ENCODE results near the gene WDR33. TPM values are rescaled to one million over a fixed set of nuclear protein-coding genes. Genes with fewer than 3 reads are reported as not detected.

Gene WDR33
- 62.3 and 147 TPM in 2 replicates for total RNA-seq (2011; cell fraction: chromatin; rRNA removed; ENCODE audit: low replicate concordance)
- total RNA-seq (2011; cell fraction: nucleolus; rRNA removed), result 25.3 and 36.8 TPM in 2 replicates
- total RNA-seq (2011; cell fraction: nucleoplasm; rRNA removed), result 76.0 and 124 TPM in 2 replicates
- 24.2 and 29.2 TPM in 2 replicates for total RNA-seq (2014; rRNA removed)
- 39.5 and 46.3 TPM in 2 replicates for total RNA-seq (2014; rRNA removed; fragmentation: Illumina TruSeq; extraction: Trizol)
- 34.3 and 36.9 TPM in 2 replicates for total RNA-seq (2015; rRNA removed; fragmentation: Illumina TruSeq; extraction: Trizol)
- total RNA-seq (2021), result 57.4 and 57.8 TPM in 2 replicates
- 53.6 and 56.8 TPM in 2 replicates for polyA plus RNA-seq (2011; rRNA removed)
- 10.0 and 21.9 TPM in 2 replicates for polyA plus RNA-seq (2011; cell fraction: cytosol; rRNA removed)
- polyA plus RNA-seq (2011; cell fraction: nucleus; rRNA removed), result 34.4 and 43.5 TPM in 2 replicates
- 22.1 and 23.0 TPM in 2 replicates for polyA plus RNA-seq (2012)
- polyA plus RNA-seq (2014; fragmentation: Illumina TruSeq; extraction: Trizol), result 31.1 and 36.2 TPM in 2 replicates
- polyA plus RNA-seq (2014; fragmentation: Nextera tagmentation; extraction: Ambion mirVana), result 10 to 100 TPM; 38.4 to 43.5 TPM
- 25.0 and 26.7 TPM in 2 replicates for polyA plus RNA-seq (2014; rRNA removed)
- polyA minus RNA-seq (2011; rRNA and poly(A)+ RNA removed), result 107 and 120 TPM in 2 replicates
- polyA minus RNA-seq (2011; cell fraction: cytosol; rRNA and poly(A)+ RNA removed), result 27.3 and 32.9 TPM in 2 replicates
- polyA minus RNA-seq (2011; cell fraction: nucleus; rRNA and poly(A)+ RNA removed), result 45.1 and 81.6 TPM in 2 replicates
- percentile 88 among the genes with signal in this experiment for Bru-seq, nascent RNA
- percentile 92 among the genes with signal in this experiment for BruChase-seq, experiment 1, labeled RNA remaining after a 2-hour chase
- percentile 92 among the genes with signal in this experiment for BruChase-seq, experiment 2, labeled RNA remaining after a 6-hour chase
- long read RNA-seq, experiment 1, full-length matches to known transcripts, result 46 of 195 reads
- long read RNA-seq, experiment 1, partial matches to known transcripts, result 78 of 195 reads
- long read RNA-seq, experiment 1, other reads (novel, unspliced or antisense), result 71 of 195 reads
- long read RNA-seq, experiment 2, full-length matches to known transcripts, result 14 of 76 reads
- long read RNA-seq, experiment 2, partial matches to known transcripts, result 39 of 76 reads
- long read RNA-seq, experiment 2, other reads (novel, unspliced or antisense), result 23 of 76 reads
- long read RNA-seq, experiment 3, transcript WDR33-204 (6 exons, 3,104 nt), result major isoform, 22 of 83 reads
- long read RNA-seq, experiment 3, partial matches to known transcripts, result 49 of 83 reads
- long read RNA-seq, experiment 3, other reads (novel, unspliced or antisense), result 12 of 83 reads

DNA sequence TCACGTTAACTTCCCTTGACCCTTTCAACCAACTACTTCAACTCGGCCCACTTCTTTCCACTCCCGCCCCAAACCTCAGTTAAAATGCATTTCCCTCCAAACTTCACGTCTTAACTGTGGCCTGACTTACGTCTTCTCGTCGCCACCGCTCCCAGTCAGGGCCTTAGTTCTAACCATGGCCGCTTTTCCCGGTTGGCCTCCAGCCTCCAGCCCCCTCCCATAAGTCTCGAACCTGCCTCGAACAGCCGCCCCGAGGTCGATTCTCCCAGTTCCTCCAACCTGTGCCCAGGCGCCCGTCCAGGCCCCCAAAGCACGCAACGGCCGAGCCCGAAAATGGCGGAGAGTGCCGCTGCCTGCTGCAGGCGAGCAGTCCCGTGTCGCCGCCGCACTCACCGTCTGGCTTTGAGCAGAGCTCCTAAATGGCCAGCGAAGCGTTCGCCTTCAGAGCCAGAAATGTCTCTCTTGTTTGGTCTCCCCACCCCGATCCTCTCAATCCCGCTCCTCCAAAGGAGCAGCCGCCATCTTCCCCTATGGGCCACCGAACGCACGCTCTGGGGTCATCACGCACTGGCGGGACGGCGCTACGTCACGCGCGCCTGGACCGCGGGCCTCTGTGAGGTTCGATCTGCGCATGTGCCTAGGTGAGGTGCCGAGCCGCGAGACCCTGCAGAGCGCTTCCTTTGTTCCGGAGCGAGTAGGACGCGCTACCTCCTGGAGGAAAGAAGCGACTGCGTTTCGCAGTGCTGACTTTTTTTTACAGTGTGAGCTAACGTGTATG lies at the start of gene WDR33:
WDR33 (minus strand) TSS at position 553 of the 778 bp plus-strand sequence. CDS start 40,190 bp downstream, outside the sequence.
- POLR2A ChIA-PET, result interaction anchor here (0.6 to 2.3 kb wide), 12 partner anchors 10 to 571 kb away, joined by 3 to 5 read pairs (median 3); no protein-coding TSS in a partner anchor
- BruUV-seq (replicated peaks), result TSS peak; percentile 58
- TF ChIP-seq DPF2 (IDR thresholded peaks at IDR 0.05), result 0 out of 2 replicates have a peak, but pooled peaks have one; percentile 0
- TF ChIP-seq ZNF347 (CRISPR knock-in tag; IDR thresholded peaks at IDR 0.05; ENCODE audit: low read depth), result no peak
- TF ChIP-seq, protein P1, sequence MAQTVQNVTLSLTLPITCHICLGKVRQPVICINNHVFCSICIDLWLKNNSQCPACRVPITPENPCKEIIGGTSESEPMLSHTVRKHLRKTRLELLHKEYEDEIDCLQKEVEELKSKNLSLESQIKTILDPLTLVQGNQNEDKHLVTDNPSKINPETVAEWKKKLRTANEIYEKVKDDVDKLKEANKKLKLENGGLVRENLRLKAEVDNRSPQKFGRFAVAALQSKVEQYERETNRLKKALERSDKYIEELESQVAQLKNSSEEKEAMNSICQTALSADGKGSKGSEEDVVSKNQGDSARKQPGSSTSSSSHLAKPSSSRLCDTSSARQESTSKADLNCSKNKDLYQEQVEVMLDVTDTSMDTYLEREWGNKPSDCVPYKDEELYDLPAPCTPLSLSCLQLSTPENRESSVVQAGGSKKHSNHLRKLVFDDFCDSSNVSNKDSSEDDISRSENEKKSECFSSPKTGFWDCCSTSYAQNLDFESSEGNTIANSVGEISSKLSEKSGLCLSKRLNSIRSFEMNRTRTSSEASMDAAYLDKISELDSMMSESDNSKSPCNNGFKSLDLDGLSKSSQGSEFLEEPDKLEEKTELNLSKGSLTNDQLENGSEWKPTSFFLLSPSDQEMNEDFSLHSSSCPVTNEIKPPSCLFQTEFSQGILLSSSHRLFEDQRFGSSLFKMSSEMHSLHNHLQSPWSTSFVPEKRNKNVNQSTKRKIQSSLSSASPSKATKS (CRISPR knock-in tag; IDR thresholded peaks at IDR 0.05), result no peak
- TF ChIP-seq TEAD1 (CRISPR knock-in tag; IDR thresholded peaks at IDR 0.05), result peak in 1 of 2 experiments; percentile 81; a peak in 3 of 4 replicates
- TF ChIP-seq CCNT2 (IDR thresholded peaks at IDR 0.05; ENCODE audit: borderline replicate concordance, extremely low read depth, insufficient read length, low read depth, low read length), result peak; percentile 43
- TF ChIP-seq ESRRA (IDR thresholded peaks at IDR 0.05; ENCODE audit: borderline replicate concordance, low read depth), result peak; percentile 57; the same call in 1 of the 2 replicates
- TF ChIP-seq PHF20 (IDR thresholded peaks at IDR 0.05; ENCODE audit: partially characterized antibody), result peak; percentile 58
- no peak for TF ChIP-seq ZNF75A (CRISPR knock-in tag; IDR thresholded peaks at IDR 0.05)
- TF ChIP-seq NONO (IDR thresholded peaks at IDR 0.05; ENCODE audit: low read depth in 2 of 2, low read length in 1 of 2), result 0 out of 4 replicates have a peak, but pooled peaks of 1 of the 2 experiments have one; percentile 8
- TF ChIP-seq RBFOX2 (IDR thresholded peaks at IDR 0.05; ENCODE audit: low read depth, low read length), result peak; percentile 99

More for the DNA sequence above, at the start of gene WDR33:
- intact Hi-C loops (cut with micrococcal nuclease) (loop anchor here (2.0 kb wide), 1 partner anchor 110 kb away; the partner anchor contains the start of gene SFT2D3), in situ Hi-C loops (cut with MboI) (no loop called here)
- peaks cover 5 to 12% of the 10 kb centered on the region in 2 experiments; a peak in 4 of 5 replicates for H3K4me1 ChIP-seq (replicated peaks in 1 of 2; ENCODE audit: control insufficient read depth in 2 of 2, insufficient read depth in 2 of 2, low read length in 2 of 2)
- peak within 1 kb of the TSS; percentile 96 for H3K4me2 ChIP-seq (ENCODE audit: insufficient read depth, low read length)
- peaks cover 52% of the 10 kb centered on the region for H3K79me2 ChIP-seq (ENCODE audit: control insufficient read depth, insufficient read depth, low read length)
- under 1% methylated on average over 61 of the region's 62 CpGs for WGBS (ENCODE audit: insufficient coverage, low coverage, missing lambda C conversion rate)
- no peaks in the 10 kb centered on the region for H3K9me3 ChIP-seq (replicated peaks; ENCODE audit: control insufficient read depth, insufficient read depth, low read depth, low read length)
- H3K27me3 ChIP-seq (ENCODE audit: control insufficient read depth in 2 of 2, insufficient read depth in 2 of 2, low read length in 2 of 2), result no peaks in the 10 kb centered on the region
- CTCF ChIA-PET (ENCODE audit: low intra/inter-chr PET ratio), result no interaction called here
- H2AFZ ChIP-seq (ENCODE audit: low read depth, low read length), result peak within 1 kb of the TSS; percentile 97
- peaks cover 13% of the 10 kb centered on the region; the same call in 2 of the 3 replicates for H3K36me3 ChIP-seq (ENCODE audit: control insufficient read depth, insufficient read depth, low read length)
- ATAC-seq (peak; percentile 98), DNase-seq (ENCODE audit: extremely low read depth in 1 of 4, low spot score in 3 of 4) (peak; percentile 96 to 97 (median 96)), FAIRE-seq (peak; percentile 82)
- H3K27ac ChIP-seq (ENCODE audit: extremely low read depth, low read depth, low read length), result peak within 1 kb of the TSS; percentile 96
- peak within 1 kb of the TSS; percentile 89 for H3K4me3 ChIP-seq
- H3K9ac ChIP-seq (ENCODE audit: insufficient read depth in 1 of 2, low read depth in 2 of 2, low read length in 2 of 2), result peak within 1 kb of the TSS; percentile 93 to 99
- H4K20me1 ChIP-seq (replicated peaks; ENCODE audit: control insufficient read depth, insufficient read depth, low read length), result peaks cover 20% of the 10 kb centered on the region; the same call in 1 of the 2 replicates
- no peaks in the 10 kb centered on the region for H3K9me1 ChIP-seq (ENCODE audit: control insufficient read depth, insufficient read depth, low read length)
